Muscle layer of duodenum (tissue), 2 donors: Measurements from ENCODE around the gene NUTM2B.
"Not testable (repeated sequence)": the region's sequence is repeated elsewhere in the genome, so short reads cannot be mapped to it uniquely, and the experiment has no call there.

Experiments used
- H3K27ac ChIP-seq: one replicate; pipeline ENCODE4 v1.7.0; 2013; ENCODE audit warnings: mild to moderate bottlenecking, low read length
- H3K27me3 ChIP-seq: one replicate; pipeline ENCODE4 v1.7.0; 2013; ENCODE audit warnings: low read depth, mild to moderate bottlenecking, control low read depth, low read length
- H3K36me3 ChIP-seq, 2 donors: one replicate each; pipeline ENCODE4 v1.7.0; 2013; ENCODE audit warnings: low read length in 2 of 2, control low read depth in 1 of 2, mild to moderate bottlenecking in 1 of 2; ENCODE audit not compliant: insufficient read depth in 2 of 2, control insufficient read depth in 1 of 2
- H3K4me1 ChIP-seq, 2 donors: one replicate each; pipeline ENCODE4 v1.7.0; 2013; ENCODE audit warnings: low read length in 2 of 2, mild to moderate bottlenecking in 2 of 2, control low read depth in 1 of 2, moderate library complexity in 1 of 2; ENCODE audit not compliant: insufficient read depth in 2 of 2, control insufficient read depth in 1 of 2
- H3K4me3 ChIP-seq, 2 donors: one replicate each; pipeline ENCODE4 v1.7.0; 2013; ENCODE audit warnings: low read length in 2 of 2, low read depth in 1 of 2, mild to moderate bottlenecking in 1 of 2
- H3K9me3 ChIP-seq, 2 donors: one replicate each; pipeline ENCODE4 v1.7.0; 2013; ENCODE audit warnings: low read length in 2 of 2, control low read depth in 1 of 2, mild to moderate bottlenecking in 1 of 2; ENCODE audit not compliant: control insufficient read depth in 1 of 2
- donor health status: healthy.

NUTM2B gene

GRCh38 chr10:79758297-79758993 is 55.4 kb downstream of the NUTM2B start:
- not testable (repeated sequence) for H3K9me3 ChIP-seq

More at GRCh38 chr10:79758297-79758993, 55.4 kb downstream of the NUTM2B start:
- H3K27ac ChIP-seq, H3K27me3 ChIP-seq, H3K4me3 ChIP-seq, H3K36me3 ChIP-seq, H3K4me1 ChIP-seq: not testable (repeated sequence)
